Osteoblast (primary cell): ENCODE results near the gene WDR53. TPM values are rescaled to one million over a fixed set of nuclear protein-coding genes. Genes with fewer than 3 reads are reported as not detected.

Source experiments
- DNase-seq: peaks from one replicate; pipeline ENCODE4 v3.0.0; 2011; ENCODE audit warnings: low spot score, mixed read lengths; ENCODE audit not compliant: insufficient read length; ENCODE audit errors: missing footprints
- H2AFZ ChIP-seq: 2 replicates; pipeline ENCODE4 v1.6.0; 2011; ENCODE audit warnings: mild to moderate bottlenecking, low read length
- H3K27ac ChIP-seq: 2 replicates; pipeline ENCODE4 v1.5.1; 2011; ENCODE audit warnings: mild to moderate bottlenecking, low read depth, low read length, moderate library complexity
- H3K27me3 ChIP-seq: 2 replicates; pipeline ENCODE4 v1.6.0; 2012; ENCODE audit warnings: mild to moderate bottlenecking, control low read depth, inconsistent platforms, low read length, moderate library complexity; ENCODE audit not compliant: insufficient read depth
- H3K36me3 ChIP-seq: 2 replicates; pipeline ENCODE4 v1.5.1; 2011; ENCODE audit warnings: mild to moderate bottlenecking, low read length, control low read depth, moderate library complexity; ENCODE audit not compliant: insufficient read depth
- H3K4me1 ChIP-seq: 2 replicates; pipeline ENCODE4 v1.5.1; 2011; ENCODE audit warnings: mild to moderate bottlenecking, low read length, control low read depth, moderate library complexity; ENCODE audit not compliant: insufficient read depth
- H3K4me2 ChIP-seq: 2 replicates; pipeline ENCODE4 v1.6.0; 2011; ENCODE audit warnings: mild to moderate bottlenecking, low read length; ENCODE audit not compliant: insufficient read depth
- H3K4me3 ChIP-seq: fragments of 200-600 bp; sonication (generic); 3 replicates; pipeline ENCODE4 v1.5.1; 2012; ENCODE audit warnings: mild to moderate bottlenecking, low read length, inconsistent platforms; ENCODE audit not compliant: insufficient read depth
- H3K79me2 ChIP-seq: 2 replicates; pipeline ENCODE4 v1.6.0; 2012; ENCODE audit warnings: mild to moderate bottlenecking, low read length, control low read depth, inconsistent platforms; ENCODE audit not compliant: insufficient read depth
- H3K9me3 ChIP-seq: 2 replicates; pipeline ENCODE4 v1.5.1; 2011; ENCODE audit warnings: low read depth, low read length, control low read depth
- H4K20me1 ChIP-seq: 2 replicates; pipeline ENCODE4 v1.6.0; 2012; ENCODE audit warnings: mild to moderate bottlenecking, low read length, control low read depth; ENCODE audit not compliant: insufficient read depth
- total RNA-seq: library from RNA; depleted of rRNA; stranded (reverse); fragments of >200 nt; gene quantifications from 2 replicates; pipeline ENCODE4 v1.2.3, GENCODE V29; 2012
- TF ChIP-seq, protein P1 (sequence below): IDR thresholded peaks from 2 replicates; pipeline ENCODE4 v1.5.1; 2011; ENCODE audit warnings: mild to moderate bottlenecking, low read depth, low read length, moderate library complexity; ENCODE audit errors: extremely low read depth

WDR53 gene
- total RNA-seq, 1 donor: 7.2 TPM

DNA sequence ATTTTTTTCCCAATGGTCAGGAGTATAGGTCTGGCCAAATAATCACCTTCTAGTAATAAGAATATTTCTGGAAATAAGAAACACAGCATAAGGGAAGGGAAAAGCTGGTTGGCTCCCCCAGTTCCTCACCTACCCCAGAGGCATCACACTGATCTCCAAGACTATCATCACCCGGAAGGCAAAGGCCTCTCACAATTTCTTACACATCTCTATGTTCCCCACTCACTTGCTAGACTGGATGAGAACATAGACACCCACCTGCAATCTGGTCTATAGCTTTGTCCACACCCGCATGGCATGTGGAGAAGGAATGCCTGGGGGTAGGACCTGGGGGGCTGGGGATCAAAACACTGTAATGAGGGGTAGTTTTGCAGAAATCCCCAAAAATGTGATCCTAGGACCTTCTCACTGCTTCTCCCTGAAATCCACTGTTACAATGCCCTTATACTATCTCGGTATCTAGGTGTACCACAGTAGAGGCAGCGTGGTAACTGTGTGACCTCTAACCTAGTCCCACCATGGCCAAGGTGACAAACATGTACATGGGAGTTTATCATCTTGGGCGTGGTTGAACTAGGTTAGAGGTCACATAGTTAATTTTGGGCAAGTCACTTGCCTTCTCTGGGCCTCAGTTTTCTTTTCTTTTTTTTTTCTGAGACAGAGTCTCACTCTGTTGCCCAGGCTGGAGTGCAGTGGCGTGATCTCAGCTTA is 41.6 kb upstream of the WDR53 start:
- no peaks in the 10 kb centered on the region for H3K79me2 ChIP-seq
- no peaks in the 10 kb centered on the region for H3K9me3 ChIP-seq
- H3K27me3 ChIP-seq: peaks cover 11% of the 10 kb centered on the region
- peak overlapping the region; percentile 42 for H3K4me2 ChIP-seq
- TF ChIP-seq, protein P1, sequence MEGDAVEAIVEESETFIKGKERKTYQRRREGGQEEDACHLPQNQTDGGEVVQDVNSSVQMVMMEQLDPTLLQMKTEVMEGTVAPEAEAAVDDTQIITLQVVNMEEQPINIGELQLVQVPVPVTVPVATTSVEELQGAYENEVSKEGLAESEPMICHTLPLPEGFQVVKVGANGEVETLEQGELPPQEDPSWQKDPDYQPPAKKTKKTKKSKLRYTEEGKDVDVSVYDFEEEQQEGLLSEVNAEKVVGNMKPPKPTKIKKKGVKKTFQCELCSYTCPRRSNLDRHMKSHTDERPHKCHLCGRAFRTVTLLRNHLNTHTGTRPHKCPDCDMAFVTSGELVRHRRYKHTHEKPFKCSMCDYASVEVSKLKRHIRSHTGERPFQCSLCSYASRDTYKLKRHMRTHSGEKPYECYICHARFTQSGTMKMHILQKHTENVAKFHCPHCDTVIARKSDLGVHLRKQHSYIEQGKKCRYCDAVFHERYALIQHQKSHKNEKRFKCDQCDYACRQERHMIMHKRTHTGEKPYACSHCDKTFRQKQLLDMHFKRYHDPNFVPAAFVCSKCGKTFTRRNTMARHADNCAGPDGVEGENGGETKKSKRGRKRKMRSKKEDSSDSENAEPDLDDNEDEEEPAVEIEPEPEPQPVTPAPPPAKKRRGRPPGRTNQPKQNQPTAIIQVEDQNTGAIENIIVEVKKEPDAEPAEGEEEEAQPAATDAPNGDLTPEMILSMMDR: no peak
- no peak overlapping the region for H3K27ac ChIP-seq
- H2AFZ ChIP-seq: no peak overlapping the region
- no peaks in the 10 kb centered on the region for H3K36me3 ChIP-seq
- H4K20me1 ChIP-seq: no peaks in the 10 kb centered on the region
- no peak for DNase-seq
- no peak overlapping the region for H3K4me3 ChIP-seq
- H3K4me1 ChIP-seq: no peaks in the 10 kb centered on the region

DNA sequence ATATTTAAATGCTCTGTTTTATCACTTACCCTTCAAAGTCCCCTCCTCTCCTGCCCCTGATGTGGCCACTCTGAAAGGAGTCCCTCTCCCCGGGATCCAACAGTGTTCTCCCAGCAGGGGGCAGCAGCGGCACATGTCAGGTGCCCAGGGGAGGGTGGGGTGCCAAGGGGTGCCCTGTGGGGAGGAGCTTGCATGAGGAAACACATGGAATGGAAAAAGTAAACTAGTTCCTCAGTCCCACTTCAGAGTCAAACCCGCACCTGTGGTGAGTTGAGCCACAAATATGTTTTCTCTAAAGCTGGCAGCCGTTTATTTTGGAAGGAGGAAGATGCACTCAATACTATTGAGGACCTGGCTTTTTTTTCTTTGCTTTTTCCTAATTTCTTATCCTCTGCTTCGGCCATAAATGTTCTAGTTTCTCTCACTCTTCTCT is 41.0 kb upstream of the WDR53 start:
- Histone ChIP-seq H3K27me3 (peaks cover 15% of the 10 kb centered on the region), H2AFZ (peak overlapping the region; percentile 67), H3K4me1 (no peaks in the 10 kb centered on the region), H3K79me2 (no peaks in the 10 kb centered on the region), H4K20me1 (no peaks in the 10 kb centered on the region), H3K27ac (no peak overlapping the region), H3K9me3 (no peaks in the 10 kb centered on the region), H3K4me3 (no peak overlapping the region), H3K4me2 (peak overlapping the region; percentile 42), H3K36me3 (no peaks in the 10 kb centered on the region)
- TF ChIP-seq, protein P1: peak; percentile 77
- DNase-seq: peak; percentile 97

GRCh38 chr3:196608693-196609092 is 40.3 kb upstream of the WDR53 start:
- Histone ChIP-seq H3K79me2 (no peaks in the 10 kb centered on the region), H3K9me3 (no peaks in the 10 kb centered on the region), H2AFZ (no peak overlapping the region), H3K36me3 (no peaks in the 10 kb centered on the region), H4K20me1 (no peaks in the 10 kb centered on the region), H3K4me2 (no peak overlapping the region), H3K27ac (no peak overlapping the region), H3K27me3 (peaks cover 15% of the 10 kb centered on the region), H3K4me1 (no peaks in the 10 kb centered on the region), H3K4me3 (no peak overlapping the region)
- DNase-seq: no peak
- TF ChIP-seq, protein P1: no peak

GRCh38 chr3:196604548-196604947 is 36.2 kb upstream of the WDR53 start:
- Histone ChIP-seq H3K27ac (no peak overlapping the region), H3K4me1 (no peaks in the 10 kb centered on the region), H3K4me3 (no peak overlapping the region), H2AFZ (peak overlapping the region; percentile 22), H3K4me2 (no peak overlapping the region), H3K79me2 (no peaks in the 10 kb centered on the region), H4K20me1 (no peaks in the 10 kb centered on the region), H3K9me3 (no peaks in the 10 kb centered on the region), H3K27me3 (peaks cover 18% of the 10 kb centered on the region), H3K36me3 (no peaks in the 10 kb centered on the region)
- no peak for DNase-seq
- TF ChIP-seq, protein P1: no peak
